T-helper 2 cell treated with Interferon-gamma antibody and Interleukin-4, amounts not matched to agents 5 μg/mL and 100 μg/mL, for 36 hours (primary cell): ENCODE measurements around the gene TMIE.

Experiments
- DNase-seq: peaks from one replicate; pipeline ENCODE4 v3.0.0; 2021; ENCODE audit warnings: low spot score
- H3K27ac Mint-ChIP-seq: one replicate; pipeline ENCODE4 v1.8.0; 2021; ENCODE audit warnings: mild to moderate bottlenecking, mixed read lengths
- H3K27me3 Mint-ChIP-seq: one replicate; pipeline ENCODE4 v1.8.0; 2021; ENCODE audit warnings: low read depth, mixed read lengths
- H3K36me3 Mint-ChIP-seq: one replicate; pipeline ENCODE4 v1.8.0; 2021; ENCODE audit warnings: low read depth, mixed read lengths
- H3K4me1 Mint-ChIP-seq: one replicate; pipeline ENCODE4 v1.8.0; 2021; ENCODE audit warnings: low read depth, mixed read lengths
- H3K4me3 Mint-ChIP-seq: one replicate; pipeline ENCODE4 v1.8.0; 2022; ENCODE audit warnings: mild to moderate bottlenecking, moderate library complexity, mixed read lengths
- H3K9me3 Mint-ChIP-seq: one replicate; pipeline ENCODE4 v1.8.0; 2021; ENCODE audit warnings: mixed read lengths

Gene TMIE

GRCh38 chr3:46705751-46706552 is 4.8 kb downstream of the TMIE start:
- Mint-ChIP-seq H3K9me3 (no peaks in the 10 kb centered on the region), H3K27me3 (peaks cover 14% of the 10 kb centered on the region), H3K27ac (no peak overlapping the region), H3K4me3 (no peak overlapping the region), H3K36me3 (no peaks in the 10 kb centered on the region), H3K4me1 (no peaks in the 10 kb centered on the region)
- DNase-seq, result no peak

- Mint-ChIP-seq H3K9me3 (no peaks in the 10 kb centered on the region), H3K27me3 (peaks cover 9% of the 10 kb centered on the region), H3K27ac (no peak overlapping the region), H3K36me3 (no peaks in the 10 kb centered on the region), H3K4me3 (no peak overlapping the region), H3K4me1 (no peaks in the 10 kb centered on the region)
- no peak for DNase-seq
Measured at GRCh38 chr3:46706771-46707582, 5.8 kb downstream of the TMIE start.

- Mint-ChIP-seq H3K27ac (no peak overlapping the region), H3K9me3 (no peaks in the 10 kb centered on the region), H3K4me1 (no peaks in the 10 kb centered on the region), H3K36me3 (no peaks in the 10 kb centered on the region), H3K4me3 (no peak overlapping the region), H3K27me3 (peaks cover 3% of the 10 kb centered on the region)
- no peak for DNase-seq
Measured at GRCh38 chr3:46707601-46708011, 6.4 kb downstream of the TMIE start.

- Mint-ChIP-seq H3K36me3 (no peaks in the 10 kb centered on the region), H3K9me3 (no peaks in the 10 kb centered on the region), H3K27ac (no peak overlapping the region), H3K4me3 (no peak overlapping the region), H3K27me3 (peaks cover 3% of the 10 kb centered on the region), H3K4me1 (no peaks in the 10 kb centered on the region)
- no peak for DNase-seq
Measured at GRCh38 chr3:46708401-46709156, 7.4 kb downstream of the TMIE start.

GRCh38 chr3:46709157-46709654 is 8.0 kb downstream of the TMIE start:
- no peak overlapping the region for H3K27ac Mint-ChIP-seq

GRCh38 chr3:46709721-46710120 is 8.5 kb downstream of the TMIE start:
- Mint-ChIP-seq H3K36me3 (no peaks in the 10 kb centered on the region), H3K27ac (no peak overlapping the region), H3K27me3 (no peaks in the 10 kb centered on the region), H3K4me1 (no peaks in the 10 kb centered on the region), H3K4me3 (no peak overlapping the region), H3K9me3 (no peaks in the 10 kb centered on the region)
- DNase-seq, result no peak

More at GRCh38 chr3:46709157-46709654, 8.0 kb downstream of the TMIE start:
- no peak for DNase-seq
- Mint-ChIP-seq H3K9me3 (no peaks in the 10 kb centered on the region), H3K4me1 (no peaks in the 10 kb centered on the region), H3K36me3 (no peaks in the 10 kb centered on the region), H3K4me3 (no peak overlapping the region), H3K27me3 (no peaks in the 10 kb centered on the region)

GRCh38 chr3:46710229-46710628 is 9.0 kb downstream of the TMIE start:
- Mint-ChIP-seq H3K9me3 (no peaks in the 10 kb centered on the region), H3K27ac (no peak overlapping the region)

GRCh38 chr3:46710671-46711295 is 9.6 kb downstream of the TMIE start:
- DNase-seq, result no peak
- Mint-ChIP-seq H3K27ac (no peak overlapping the region), H3K4me1 (no peaks in the 10 kb centered on the region), H3K27me3 (no peaks in the 10 kb centered on the region), H3K9me3 (no peaks in the 10 kb centered on the region), H3K36me3 (no peaks in the 10 kb centered on the region), H3K4me3 (no peak overlapping the region)

More at GRCh38 chr3:46710229-46710628, 9.0 kb downstream of the TMIE start:
- DNase-seq, result no peak
- Mint-ChIP-seq H3K4me1 (no peaks in the 10 kb centered on the region), H3K27me3 (no peaks in the 10 kb centered on the region), H3K36me3 (no peaks in the 10 kb centered on the region), H3K4me3 (no peak overlapping the region)

GRCh38 chr3:46711305-46711704 is 10.1 kb downstream of the TMIE start:
- H3K27ac Mint-ChIP-seq, result no peak overlapping the region
- H3K4me1 Mint-ChIP-seq, result no peaks in the 10 kb centered on the region
- H3K36me3 Mint-ChIP-seq, result no peaks in the 10 kb centered on the region
- DNase-seq, result no peak
- no peak overlapping the region for H3K4me3 Mint-ChIP-seq
- H3K27me3 Mint-ChIP-seq, result no peaks in the 10 kb centered on the region
- H3K9me3 Mint-ChIP-seq, result no peaks in the 10 kb centered on the region

- H3K27me3 Mint-ChIP-seq, result no peaks in the 10 kb centered on the region
- H3K4me3 Mint-ChIP-seq, result no peak overlapping the region
- H3K27ac Mint-ChIP-seq, result no peak overlapping the region
- H3K9me3 Mint-ChIP-seq, result no peaks in the 10 kb centered on the region
- H3K36me3 Mint-ChIP-seq, result no peaks in the 10 kb centered on the region
- H3K4me1 Mint-ChIP-seq, result no peaks in the 10 kb centered on the region
- no peak for DNase-seq
Measured at GRCh38 chr3:46711760-46712159, 10.6 kb downstream of the TMIE start.

GRCh38 chr3:46712191-46713049 is 11.2 kb downstream of the TMIE start:
- Mint-ChIP-seq H3K27me3 (no peaks in the 10 kb centered on the region), H3K9me3 (no peaks in the 10 kb centered on the region), H3K4me3 (no peak overlapping the region), H3K36me3 (no peaks in the 10 kb centered on the region), H3K4me1 (no peaks in the 10 kb centered on the region), H3K27ac (no peak overlapping the region)
- DNase-seq, result no peak

- no peaks in the 10 kb centered on the region for H3K9me3 Mint-ChIP-seq
- H3K4me1 Mint-ChIP-seq, result no peaks in the 10 kb centered on the region
- no peak for DNase-seq
- no peak overlapping the region for H3K4me3 Mint-ChIP-seq
- no peak overlapping the region for H3K27ac Mint-ChIP-seq
- H3K36me3 Mint-ChIP-seq, result no peaks in the 10 kb centered on the region
- H3K27me3 Mint-ChIP-seq, result no peaks in the 10 kb centered on the region
Measured at GRCh38 chr3:46713050-46713897, 12.1 kb downstream of the TMIE start.
